ENCODE data around the gene SHANK1.

DNA sequence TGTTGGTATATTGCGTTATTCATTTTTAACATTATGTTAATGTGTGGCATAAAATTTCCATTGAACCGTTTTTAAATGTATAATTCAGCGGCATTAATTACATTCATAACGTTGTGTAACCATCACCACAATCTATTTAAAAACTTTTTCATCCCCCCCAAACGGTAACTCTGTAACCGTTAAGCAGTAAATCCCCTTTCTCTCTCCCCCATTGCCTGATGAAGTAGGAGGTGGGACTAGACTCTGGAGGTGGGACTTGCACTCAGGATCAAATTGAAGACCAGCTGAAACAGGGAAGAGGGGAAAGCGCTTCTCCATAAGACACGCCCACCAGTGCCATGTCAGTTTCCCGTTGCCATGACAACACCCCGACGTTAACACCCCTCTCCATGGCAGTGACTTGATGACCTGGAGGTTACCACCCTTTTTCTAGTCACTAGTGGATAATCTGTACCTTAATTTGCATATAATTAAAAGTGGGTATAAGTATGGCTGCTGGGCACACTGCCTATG lies 20.4 kb upstream of the SHANK1 start:
- TF ChIP-seq CEBPB (IDR thresholded peaks at IDR 0.05) (no peak), CREB1 (IDR thresholded peaks at IDR 0.05; ENCODE audit: low read depth) (no peak), RAD21 (IDR thresholded peaks at IDR 0.05; ENCODE audit: low read depth) (no peak)
- TF ChIP-seq, protein P1, sequence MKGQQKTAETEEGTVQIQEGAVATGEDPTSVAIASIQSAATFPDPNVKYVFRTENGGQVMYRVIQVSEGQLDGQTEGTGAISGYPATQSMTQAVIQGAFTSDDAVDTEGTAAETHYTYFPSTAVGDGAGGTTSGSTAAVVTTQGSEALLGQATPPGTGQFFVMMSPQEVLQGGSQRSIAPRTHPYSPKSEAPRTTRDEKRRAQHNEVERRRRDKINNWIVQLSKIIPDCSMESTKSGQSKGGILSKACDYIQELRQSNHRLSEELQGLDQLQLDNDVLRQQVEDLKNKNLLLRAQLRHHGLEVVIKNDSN (IDR thresholded peaks at IDR 0.05), result no peak

Measured in Ishikawa (cell line).